OCI-LY3 (cell line): ENCODE data around the gene TAF11.

Source experiments
- CTCF ChIP-seq: fragments of 200-600, 300-600 bp; sonication (generic); IDR thresholded peaks from 2 replicates; pipeline ENCODE4 v1.5.1; 2014; ENCODE audit warnings: antibody characterized with exemption, low read length, low read depth
- EZH2phosphoT487 ChIP-seq: fragments of 200-600 bp; shearing (Covaris generic); IDR thresholded peaks from 2 replicates; pipeline ENCODE4 v1.6.1; 2018; ENCODE audit warnings: antibody characterized with exemption, mixed run types, low read depth

- TF ChIP-seq CTCF (no peak), EZH2phosphoT487 (no peak)
These were observed 41.6 kb upstream of the TAF11 start for GRCh38 chr6:34929241-34929978.
